HG02970 (cell line): ENCODE data around the gene RPIA.
"Not testable (repeated sequence)": the region's sequence is repeated elsewhere in the genome, so short reads cannot be mapped to it uniquely, and the experiment has no call there.

Source experiments
- ATAC-seq: cut with Tn5 transposase; IDR thresholded peaks from one replicate; pipeline ENCODE4 v1.9.1; 2021; ENCODE audit warnings: mild to moderate bottlenecking, moderate library complexity, moderate number of reproducible peaks; ENCODE audit not compliant: unreplicated experiment, low FRiP score

Gene RPIA

DNA sequence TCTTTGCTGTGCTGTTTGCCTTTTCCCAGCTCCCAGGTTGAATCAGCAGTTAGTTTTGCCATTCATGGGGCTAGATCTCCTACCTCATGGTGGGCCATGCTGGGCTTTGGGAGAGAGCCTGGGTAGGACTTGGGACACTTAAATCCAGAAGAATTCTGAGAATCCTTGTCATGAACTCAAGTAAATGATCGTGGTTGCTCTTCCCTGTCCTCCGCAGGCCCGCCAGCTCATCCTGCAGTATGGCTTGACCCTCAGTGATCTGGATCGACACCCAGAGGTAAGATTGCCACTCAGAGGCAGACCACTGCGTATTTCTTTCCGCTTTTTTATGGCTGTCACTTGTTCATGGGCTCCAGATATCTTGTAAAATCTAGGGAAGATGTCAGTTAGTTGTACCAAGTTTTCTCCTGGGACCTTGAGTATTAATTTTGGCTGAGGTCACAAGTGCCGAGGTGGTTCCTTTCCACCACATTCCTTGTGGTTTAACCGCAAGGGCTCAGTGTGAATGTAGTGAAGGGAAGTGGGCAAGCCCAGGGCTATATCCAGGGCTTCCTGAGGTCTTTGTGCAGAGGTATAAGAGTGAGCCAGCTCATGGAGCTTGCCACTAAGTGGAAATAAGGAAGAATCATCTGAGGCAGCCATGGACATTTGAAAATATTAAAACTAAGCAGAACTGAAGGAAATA, 37.7 kb downstream of the RPIA start:
- no peak for ATAC-seq

DNA sequence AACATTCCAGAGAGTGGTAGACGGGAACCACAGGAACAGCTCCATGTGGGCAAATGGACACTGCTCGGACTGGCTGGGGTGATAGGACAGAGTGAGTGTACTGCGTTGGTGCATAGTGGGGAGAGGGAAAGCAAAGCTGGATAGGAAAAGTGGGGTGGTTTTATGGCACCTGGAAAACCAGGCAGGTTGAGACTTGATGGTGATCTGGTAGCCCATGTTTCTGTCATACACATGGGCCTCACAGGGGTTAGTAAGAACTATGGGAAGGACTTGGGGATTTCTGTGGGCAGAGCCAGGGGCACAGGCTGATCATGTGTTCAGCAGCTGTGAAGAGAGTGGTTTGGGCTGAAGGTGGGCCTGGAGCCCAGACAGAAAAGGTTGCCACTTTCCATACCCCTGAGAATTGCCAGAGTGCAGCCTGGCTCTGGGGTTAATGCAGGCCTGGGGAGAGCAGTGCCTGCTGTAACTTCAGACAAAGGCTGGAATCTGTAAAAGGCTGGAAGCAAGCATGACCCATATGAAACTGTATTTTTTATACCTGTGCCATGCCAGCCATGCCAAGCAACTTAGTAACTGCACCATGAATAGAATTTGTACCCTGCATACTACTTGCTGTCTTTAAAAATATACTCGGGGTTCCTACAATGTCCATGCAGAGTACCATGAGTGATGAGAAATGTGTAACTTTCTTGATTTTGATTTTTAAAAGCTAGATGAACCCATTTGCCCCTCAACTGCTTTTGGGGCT, 41.9 kb downstream of the RPIA start:
- no peak for ATAC-seq

DNA sequence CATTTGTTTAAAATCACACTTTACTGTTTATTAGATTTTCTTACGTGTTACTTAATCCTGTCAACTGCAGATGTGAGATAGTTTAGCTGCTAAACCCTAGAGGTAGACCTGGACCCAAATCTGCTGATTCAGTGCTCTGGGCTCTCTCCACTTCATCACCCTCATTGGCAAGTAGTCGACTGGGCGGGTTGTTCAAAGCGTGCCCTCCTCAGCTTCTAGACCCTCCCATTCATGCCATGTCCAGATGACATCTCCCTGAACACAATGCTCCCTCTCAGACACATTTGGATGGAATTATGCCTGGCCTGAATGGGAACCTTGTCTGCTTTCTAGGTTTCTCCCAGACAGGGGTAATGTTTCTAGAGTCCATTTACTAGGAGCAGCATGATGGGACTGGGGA, 43.7 kb downstream of the RPIA start:
- ATAC-seq = no peak

DNA sequence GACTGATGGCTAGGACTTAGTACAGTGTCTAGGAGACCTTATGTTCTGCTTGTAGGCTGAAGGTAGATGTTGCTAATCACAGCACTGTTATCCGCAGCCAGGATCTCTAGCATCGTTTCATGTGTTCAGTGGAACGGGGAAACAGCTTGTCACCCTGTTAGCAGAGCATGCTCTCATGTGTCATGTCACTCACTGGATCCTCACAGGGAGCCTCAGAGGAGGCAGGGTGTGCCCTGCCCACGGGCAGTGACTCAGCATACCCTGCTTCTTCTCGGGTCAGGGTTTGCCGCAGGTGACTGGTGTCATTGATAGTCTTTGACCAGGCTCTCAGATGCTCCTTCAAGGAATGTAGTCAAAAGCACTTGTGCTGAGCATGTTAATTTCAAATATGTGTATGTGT, 44.4 kb downstream of the RPIA start:
- no peak for ATAC-seq

DNA sequence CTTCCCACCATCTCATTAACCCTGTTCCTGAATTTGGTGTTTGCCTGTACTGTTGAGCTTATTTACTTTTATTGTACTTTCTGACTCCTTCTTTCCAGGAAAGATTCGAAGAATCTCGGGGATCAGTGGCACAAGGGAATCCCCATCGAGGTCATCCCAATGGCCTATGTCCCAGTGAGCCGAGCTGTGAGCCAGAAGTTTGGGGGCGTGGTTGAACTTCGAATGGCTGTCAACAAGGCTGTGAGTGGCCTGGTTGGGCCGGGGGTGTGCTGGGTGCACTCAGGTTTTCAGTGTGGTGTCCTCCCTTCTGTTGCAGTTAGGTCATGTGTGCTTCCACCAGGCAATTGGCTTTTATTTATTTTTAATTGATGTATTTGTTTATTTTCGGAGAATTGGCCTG, 45.0 kb downstream of the RPIA start:
- no peak for ATAC-seq

DNA sequence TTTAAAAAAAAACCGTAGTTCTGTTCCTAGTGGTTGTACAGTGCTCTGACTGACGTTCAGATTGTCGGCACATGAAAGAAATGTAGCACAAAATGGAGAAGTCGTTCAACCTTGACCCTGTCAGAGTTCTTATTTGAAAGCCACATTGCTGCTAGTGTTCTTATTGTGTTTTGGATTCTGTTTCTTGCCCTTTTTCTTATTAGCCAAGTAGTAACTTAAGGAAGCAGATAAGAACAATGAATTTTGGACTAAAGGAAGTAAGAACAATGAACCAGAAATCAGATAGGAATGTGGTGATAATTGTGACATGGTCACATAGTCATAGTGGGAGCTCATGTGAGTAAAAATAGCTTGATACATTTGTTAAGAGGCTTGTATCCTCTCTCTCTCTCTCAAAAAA, 45.9 kb downstream of the RPIA start:
- no peak for ATAC-seq

DNA sequence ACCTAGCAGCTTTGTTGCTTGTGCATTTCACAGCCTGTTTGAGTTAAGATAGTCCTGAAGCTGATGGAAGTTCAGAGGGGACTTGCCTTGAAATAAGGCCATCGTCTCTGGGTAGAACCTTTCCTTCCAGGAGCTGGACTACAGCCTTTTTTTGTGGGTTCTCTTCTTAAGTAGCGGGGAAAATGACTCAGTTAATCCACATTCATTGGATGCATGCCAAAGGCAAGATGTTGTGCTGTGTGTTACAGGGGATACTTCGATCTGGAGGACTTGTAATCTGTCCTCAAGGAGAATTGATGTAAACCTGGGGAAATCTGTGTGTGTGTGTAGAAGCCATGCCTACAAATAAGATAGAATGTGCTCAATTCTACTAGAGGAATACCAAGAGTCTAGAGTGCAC, 46.8 kb downstream of the RPIA start:
- no peak for ATAC-seq

DNA sequence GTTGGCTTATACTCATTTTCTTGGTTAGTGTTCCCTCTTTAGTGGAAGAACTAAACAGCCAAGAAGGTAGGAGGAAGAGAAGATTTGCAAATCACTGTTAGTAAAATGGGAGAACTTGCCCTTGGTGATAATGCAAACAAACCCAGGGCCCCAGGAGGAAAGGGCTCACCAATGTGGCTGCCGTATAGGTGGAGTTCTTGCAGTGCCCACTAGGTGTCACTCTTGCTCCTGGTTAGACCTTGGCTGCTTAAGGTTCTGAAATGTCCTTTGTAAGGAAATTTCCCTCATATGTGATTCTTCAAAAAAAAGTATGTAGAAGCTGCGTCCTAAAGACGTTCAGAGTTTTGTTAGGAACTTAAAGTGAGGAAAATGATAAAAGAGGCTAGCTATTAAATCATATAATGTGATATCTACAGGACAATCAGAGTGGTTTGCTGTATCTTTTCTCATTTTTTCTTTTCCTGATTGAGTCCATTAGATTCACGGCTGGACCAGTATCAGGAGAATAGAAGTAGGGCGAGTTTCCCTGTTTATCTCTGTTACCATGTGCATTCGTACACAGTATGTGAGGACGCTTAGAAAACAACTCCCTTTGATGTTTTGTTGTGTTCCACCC, 48.6 kb downstream of the RPIA start:
- ATAC-seq = peak; percentile 80

DNA sequence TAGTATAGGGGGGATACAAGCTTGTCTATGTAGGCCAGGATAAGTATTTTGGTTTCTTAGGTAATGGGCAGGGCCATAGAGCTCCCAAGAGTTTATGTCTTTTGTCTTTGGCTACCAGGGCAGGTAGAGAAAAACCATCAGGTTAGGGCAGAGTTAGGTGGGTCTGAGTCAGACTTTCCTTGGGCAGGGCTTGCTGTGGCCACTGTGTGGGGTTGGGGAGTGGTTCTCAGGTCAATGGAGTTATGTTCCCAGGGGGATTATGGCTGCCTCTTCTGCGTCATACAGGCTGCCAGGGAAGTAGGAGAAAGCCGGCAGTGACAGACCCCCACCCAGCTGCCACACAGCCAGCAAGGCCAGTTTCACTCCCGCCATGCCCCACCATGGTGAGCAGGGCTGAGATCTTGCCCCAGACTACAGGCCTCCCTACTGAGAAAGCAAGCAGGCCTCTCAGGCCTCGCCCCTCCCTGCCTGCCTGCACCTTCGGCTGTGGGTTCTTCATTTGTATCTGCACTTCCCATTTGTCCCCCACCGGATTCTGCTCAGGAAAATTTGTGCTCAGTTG, 55.5 kb downstream of the RPIA start:
- ATAC-seq = no peak

DNA sequence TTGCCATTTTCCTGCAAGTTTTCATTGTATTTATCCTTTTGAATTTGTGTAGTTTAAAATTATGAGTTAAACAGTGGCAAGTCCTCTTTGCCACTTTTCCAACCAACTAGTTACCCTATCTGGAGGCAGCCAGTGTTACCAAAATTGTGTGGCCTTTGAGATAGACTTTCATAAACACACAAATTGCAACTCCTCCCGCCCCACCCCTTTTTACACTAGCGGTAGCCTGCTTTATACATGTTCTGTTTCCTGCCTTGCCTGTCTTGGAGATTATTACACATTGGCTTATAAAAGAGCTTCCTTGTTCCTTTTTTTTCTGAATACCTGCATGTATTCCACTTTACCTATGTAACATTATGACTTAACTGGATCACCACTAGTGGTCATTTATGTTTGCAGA, 56.5 kb downstream of the RPIA start:
- no peak for ATAC-seq

DNA sequence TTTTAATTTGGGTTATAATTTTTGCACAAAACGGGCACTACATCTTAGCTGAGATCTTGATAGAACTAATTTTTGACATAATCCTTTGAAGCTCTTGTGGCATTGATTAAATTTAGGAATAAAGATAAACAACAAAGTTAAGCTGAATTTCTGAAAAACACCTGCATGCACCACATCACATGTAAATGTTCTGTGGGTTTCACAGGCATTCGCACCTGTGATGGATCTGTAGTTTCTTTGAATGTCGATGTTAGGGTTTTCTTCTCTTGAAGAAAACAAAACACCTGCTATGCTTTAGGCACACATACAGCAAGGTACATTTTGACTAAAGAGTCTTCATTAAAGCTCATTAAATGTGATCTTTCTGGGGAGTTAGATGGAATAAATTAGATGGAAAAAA, 60.3 kb downstream of the RPIA start:
- ATAC-seq = no peak

DNA sequence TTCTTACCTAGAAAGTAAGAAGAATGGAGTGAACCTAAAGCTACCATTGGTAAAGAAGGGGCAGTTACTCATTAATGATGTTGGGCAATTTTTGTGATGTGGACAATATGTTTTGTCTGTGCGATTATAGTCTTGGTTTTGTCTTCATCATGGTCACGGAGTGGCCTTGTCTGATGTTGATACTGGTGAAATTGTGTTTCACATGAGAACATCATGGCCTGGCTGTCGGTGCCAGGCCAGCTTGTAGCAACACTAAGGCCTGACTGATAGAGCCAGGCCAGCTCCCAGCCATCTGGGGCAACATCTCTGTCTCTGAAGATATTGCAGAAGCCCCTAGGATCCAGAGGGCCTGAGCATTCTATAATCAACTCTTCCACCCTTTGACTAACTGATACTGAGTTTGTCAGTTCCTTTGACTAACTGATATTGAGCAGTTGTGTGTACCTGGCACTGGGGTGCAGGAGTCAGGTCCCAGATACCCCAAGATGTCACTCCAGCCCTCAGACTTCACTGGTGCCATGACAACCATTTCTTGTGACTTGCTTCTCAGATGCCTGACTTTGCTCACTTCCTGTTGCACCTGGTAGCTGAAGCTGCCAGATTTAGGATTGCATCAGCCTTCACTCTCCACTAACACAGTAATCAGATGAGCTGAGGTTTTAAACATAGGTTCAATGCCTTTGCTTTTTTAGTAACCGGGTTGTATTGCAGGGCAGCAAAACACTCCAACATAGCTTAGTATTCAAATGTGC, 62.5 kb downstream of the RPIA start:
- peak; percentile 69 for ATAC-seq

DNA sequence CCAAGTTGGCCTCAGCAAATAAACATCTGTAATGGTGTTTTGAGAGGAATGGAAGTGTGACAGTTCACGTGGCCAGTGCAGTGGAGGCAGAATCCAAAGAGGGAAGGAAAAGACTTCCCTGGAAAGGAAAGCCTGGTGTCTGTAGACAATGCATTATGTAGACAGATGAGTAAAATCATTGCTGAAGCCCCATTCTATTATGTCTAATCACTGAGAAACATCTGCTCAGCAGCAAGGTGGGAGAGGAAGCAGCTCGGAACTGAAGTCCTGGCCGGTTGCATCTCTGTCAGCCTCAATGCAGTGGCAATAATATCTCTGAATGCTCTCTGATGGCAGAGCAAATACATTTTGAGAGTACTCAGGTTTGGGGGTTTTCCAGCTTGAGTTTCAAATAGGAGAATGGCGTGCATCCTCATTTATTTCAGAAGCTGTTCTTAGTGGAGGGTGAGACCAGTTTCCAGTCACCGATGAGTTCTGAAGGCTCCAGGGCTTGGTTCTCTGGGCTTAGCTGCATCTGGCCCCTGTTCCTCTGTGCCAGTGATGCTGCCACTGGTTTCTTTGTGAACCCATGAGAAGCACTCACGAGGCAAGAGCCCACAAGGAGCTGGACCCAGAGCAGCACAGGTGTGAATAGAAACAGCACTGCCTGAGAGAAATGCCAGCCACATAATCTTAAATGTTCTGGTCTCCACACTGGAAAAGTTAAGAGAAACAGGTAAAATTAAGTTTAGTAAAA, 63.3 kb downstream of the RPIA start:
- ATAC-seq = no peak

DNA sequence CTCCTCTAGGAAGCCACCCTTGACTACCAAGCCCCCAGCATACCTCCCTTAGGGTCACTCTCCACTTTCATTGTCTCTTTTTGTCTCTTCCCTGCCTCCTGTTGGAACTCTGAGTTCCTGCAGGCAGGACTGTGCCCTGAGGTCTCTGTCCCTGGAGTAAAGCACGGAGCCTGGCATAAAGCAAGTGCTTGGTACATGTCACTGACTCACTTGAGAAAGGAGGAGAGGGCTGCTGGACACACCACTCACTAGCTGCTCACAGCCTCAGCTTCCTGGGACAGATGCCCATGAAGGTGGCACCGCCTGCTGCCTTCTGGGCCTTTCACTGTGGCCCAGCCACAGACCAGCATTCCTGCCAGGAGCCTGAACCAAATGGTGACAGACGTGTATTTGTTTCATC, 64.4 kb downstream of the RPIA start:
- ATAC-seq = no peak

DNA sequence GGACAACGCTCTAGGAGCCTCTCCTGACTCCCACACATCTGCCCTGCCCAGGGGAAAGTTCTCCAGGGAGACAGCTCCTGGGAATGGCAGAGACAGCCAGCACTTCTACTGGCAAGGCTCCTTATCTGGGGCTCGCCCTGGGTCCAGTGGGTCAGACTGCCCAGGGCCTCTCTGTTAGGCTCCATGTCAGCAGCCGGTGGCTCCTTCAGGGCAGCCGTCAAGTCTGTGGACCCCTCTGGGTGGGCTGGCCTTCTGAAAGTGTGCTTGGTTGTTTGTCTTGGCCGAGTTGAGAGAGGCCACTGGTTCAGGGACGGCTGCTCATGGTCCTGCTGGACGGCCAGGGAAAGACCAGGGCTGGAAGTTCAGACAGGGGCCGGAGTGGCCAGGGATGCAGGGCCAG, 65.6 kb downstream of the RPIA start:
- no peak for ATAC-seq

DNA sequence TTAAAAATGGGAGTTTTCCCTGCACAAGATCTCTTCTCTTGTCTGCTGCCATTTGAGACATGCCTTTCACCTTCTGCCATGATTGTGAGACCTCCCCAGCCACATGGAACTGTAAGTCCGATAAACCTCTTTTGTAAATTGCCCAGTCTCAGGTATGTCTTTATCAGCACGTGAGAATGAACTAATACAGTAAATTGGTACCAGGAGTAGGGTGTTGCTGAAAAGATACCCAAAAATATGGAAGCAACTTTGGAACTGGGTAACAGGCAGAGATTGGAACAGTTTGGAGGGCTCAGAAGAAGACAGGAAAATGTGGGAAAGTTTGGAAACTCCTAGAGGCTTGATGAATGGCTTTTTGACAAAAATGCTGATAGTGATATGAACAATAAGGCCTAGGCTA, 67.2 kb downstream of the RPIA start:
- not testable (repeated sequence) for ATAC-seq

DNA sequence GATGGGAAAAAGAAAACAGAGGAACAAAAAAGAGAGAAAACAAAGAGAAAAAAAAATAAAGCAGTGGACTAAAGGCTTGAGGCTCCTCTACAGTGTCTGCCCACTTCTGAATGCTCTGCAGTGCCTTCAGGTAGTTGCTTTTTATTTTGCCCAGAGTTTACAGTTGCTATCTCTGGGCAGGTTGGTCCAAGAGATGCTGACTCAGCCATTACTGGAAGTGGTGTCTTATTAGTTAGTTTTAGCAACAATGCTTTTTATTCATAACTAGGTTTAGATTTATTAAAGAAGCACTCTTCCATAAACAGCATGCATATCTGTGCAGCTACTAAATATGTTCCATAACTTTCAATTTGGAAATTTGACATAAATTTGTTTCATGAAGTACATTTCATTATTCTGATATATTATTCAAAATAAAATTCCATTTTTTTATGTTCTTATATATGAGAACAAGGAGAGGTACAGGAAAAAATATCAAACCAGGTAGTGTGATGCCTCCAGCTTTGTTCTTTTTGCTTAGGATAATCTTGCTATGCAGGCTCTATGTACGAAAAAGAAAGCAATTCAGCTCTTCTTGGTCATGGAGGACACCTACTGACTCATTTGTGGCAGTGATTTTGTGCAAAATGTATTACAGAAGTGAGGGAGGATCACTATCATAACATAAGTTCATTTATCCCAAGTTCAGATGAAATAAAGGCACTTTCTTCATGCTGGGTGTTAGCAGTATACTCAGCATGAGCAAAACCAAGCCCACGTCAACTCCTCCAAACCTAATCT, 69.5 kb downstream of the RPIA start:
- no peak for ATAC-seq

DNA sequence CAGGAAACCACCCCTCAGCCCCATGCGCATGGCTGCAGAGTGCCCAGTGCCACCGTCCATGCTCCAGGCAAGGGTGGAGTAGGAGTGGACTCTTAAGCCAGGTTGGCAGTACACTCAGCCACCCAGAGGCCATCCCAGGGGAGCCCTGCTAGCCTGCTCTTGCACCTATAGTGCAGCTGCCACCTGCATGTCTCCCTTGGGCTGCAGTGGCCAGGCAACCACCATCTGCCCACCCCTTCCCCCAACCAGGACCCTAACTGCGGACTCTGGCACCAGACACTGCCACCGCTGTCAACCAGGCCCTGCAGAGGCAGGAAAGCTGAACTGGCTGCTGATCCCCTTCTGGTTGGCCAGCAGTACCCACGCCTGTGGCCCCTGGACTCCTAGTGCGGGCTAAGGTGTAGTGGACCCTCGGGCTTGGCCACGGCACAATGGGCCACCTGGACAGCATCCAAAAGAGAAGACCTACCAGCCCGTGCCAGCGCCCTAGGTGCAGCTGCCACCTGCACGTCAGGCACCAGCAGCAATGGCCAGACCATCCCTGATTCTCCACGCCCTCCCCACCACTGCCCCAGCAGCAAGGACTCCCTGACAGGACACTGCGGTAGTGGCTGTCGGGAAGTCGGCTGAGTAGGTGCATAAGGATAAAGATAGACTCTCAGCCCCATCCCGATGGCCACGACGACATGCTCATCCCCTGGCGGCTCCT, 72.8 kb downstream of the RPIA start:
- ATAC-seq = no peak

DNA sequence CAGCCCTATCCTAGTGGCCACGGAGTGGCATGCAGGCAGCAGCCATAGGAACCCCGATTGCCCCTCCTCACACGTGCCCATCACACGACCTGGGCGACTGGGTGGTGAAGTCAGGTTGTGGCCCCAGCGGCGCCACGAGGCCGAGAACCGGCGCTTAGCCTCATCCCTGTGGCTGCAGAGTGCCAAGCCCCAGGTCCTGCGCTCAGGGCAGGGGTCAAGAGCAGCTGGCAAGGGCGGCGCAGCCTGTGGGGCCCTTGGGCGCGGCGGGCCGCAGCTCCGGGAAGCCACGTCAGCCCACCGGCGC, 73.3 kb downstream of the RPIA start:
- ATAC-seq = no peak
